GM21737 (cell line): ENCODE measurements around the gene SLC19A1.

ENCODE experiments used
- ATAC-seq: cut with Tn5 transposase; IDR thresholded peaks from one replicate; pipeline ENCODE4 v1.9.1; 2021; ENCODE audit warnings: mild to moderate bottlenecking, moderate library complexity; ENCODE audit not compliant: unreplicated experiment

Gene SLC19A1

GRCh38 chr21:45545691-45546531, 3.7 kb upstream of the SLC19A1 start:
- no peak for ATAC-seq

GRCh38 chr21:45545236-45545570, 3.0 kb upstream of the SLC19A1 start:
- no peak for ATAC-seq

- ATAC-seq, result no peak
These were observed 2.4 kb upstream of the SLC19A1 start for GRCh38 chr21:45544449-45545235.

- ATAC-seq, result no peak
These were observed 1.6 kb upstream of the SLC19A1 start for GRCh38 chr21:45543710-45544448.

GRCh38 chr21:45543371-45543709, 1.1 kb upstream of the SLC19A1 start:
- ATAC-seq, result no peak

- no peak for ATAC-seq
These were observed 579 bp upstream of the SLC19A1 start for GRCh38 chr21:45542667-45543370.

GRCh38 chr21:45541221-45542039, 810 bp downstream of the SLC19A1 start:
- no peak for ATAC-seq

- ATAC-seq, result no peak
These were observed 1.7 kb downstream of the SLC19A1 start for GRCh38 chr21:45540601-45540970.

GRCh38 chr21:45539796-45540600, 2.2 kb downstream of the SLC19A1 start:
- ATAC-seq, result no peak

GRCh38 chr21:45539046-45539795, 3.0 kb downstream of the SLC19A1 start:
- ATAC-seq, result no peak

GRCh38 chr21:45538381-45539045, 3.7 kb downstream of the SLC19A1 start:
- ATAC-seq, result no peak

GRCh38 chr21:45537746-45538291, 4.4 kb downstream of the SLC19A1 start:
- ATAC-seq, result no peak

- no peak for ATAC-seq
These were observed 5.0 kb downstream of the SLC19A1 start for GRCh38 chr21:45537111-45537745.

- no peak for ATAC-seq
These were observed 5.7 kb downstream of the SLC19A1 start for GRCh38 chr21:45536301-45537081.

GRCh38 chr21:45535341-45536081, 6.7 kb downstream of the SLC19A1 start:
- no peak for ATAC-seq
